ENCODE data around the gene TSPAN18. TPM values are rescaled to one million over a fixed set of nuclear protein-coding genes. Genes with fewer than 3 reads are reported as not detected.

TSPAN18 gene
- total RNA-seq, 1 experiment from 2014 or later: not detected

DNA sequence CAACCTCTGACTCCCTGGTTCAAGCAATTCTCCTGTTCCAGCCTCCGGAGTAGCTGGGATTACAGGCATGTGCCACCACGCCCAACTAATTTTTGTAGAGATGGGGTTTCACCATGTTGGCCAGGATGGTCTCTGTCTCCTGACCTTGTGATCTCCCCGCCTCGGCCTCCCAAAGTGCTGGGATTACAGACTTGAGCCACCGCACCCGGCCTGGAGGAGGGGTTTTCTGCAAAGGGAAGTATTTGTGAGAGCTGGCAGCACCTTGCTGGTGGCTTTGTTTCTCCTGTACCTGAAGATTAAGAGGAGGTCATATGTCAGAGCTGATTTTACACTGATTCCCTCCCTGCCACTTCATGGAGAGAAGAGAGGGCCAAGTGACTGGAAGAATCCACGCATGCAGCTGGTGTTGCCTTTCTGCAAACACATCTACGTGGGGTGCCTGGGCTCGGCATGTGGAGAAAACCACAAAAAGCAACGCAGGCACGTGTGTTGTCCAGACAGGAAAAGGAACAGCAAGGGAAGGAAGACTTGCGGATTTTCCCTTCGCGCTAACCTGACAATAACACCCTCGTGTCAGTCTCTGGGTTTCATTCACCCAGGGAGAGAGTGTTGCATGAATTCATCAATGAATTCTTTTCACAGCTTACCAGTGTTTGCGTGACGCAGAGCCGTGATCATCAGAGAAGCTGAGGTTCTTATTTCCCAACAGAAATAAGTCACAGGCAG is 61.9 kb downstream of the TSPAN18 start:
- H4K20me1 ChIP-seq (ENCODE audit: low read length): no peaks in the 10 kb centered on the region
- BruUV-seq (replicated peaks): no TSS peak
- no peaks in the 10 kb centered on the region for H3K9me2 ChIP-seq (replicated peaks; ENCODE audit: low read length)
- H3K4me2 ChIP-seq (ENCODE audit: low read length): no peak overlapping the region
- DNase-seq (no peak), ATAC-seq (no peak)
- intact Hi-C loops (cut with micrococcal nuclease): no loop called here
- ChIA-PET POLR2A (ENCODE audit: unreplicated experiment) (no interaction called here), CTCF (no interaction called here)
- H3K27ac ChIP-seq (ENCODE audit: low read length): no peak overlapping the region
- peaks cover 40% of the 10 kb centered on the region for H3K27me3 ChIP-seq (ENCODE audit: low read length)
- H3F3A ChIP-seq (ENCODE audit: low read length, unreplicated experiment): no peaks in the 10 kb centered on the region
- H3K79me2 ChIP-seq (ENCODE audit: low read length): no peaks in the 10 kb centered on the region
- H3K4me1 ChIP-seq (ENCODE audit: insufficient read depth, low read length): no peaks in the 10 kb centered on the region
- no peak overlapping the region for H3K9ac ChIP-seq (ENCODE audit: low read length)
- no peak overlapping the region for H3K4me3 ChIP-seq (ENCODE audit: low read length)
- no peak overlapping the region for H2AFZ ChIP-seq (ENCODE audit: low read length)
- H3K36me3 ChIP-seq (ENCODE audit: low read depth, low read length): no peaks in the 10 kb centered on the region
- TF ChIP-seq, protein P1, sequence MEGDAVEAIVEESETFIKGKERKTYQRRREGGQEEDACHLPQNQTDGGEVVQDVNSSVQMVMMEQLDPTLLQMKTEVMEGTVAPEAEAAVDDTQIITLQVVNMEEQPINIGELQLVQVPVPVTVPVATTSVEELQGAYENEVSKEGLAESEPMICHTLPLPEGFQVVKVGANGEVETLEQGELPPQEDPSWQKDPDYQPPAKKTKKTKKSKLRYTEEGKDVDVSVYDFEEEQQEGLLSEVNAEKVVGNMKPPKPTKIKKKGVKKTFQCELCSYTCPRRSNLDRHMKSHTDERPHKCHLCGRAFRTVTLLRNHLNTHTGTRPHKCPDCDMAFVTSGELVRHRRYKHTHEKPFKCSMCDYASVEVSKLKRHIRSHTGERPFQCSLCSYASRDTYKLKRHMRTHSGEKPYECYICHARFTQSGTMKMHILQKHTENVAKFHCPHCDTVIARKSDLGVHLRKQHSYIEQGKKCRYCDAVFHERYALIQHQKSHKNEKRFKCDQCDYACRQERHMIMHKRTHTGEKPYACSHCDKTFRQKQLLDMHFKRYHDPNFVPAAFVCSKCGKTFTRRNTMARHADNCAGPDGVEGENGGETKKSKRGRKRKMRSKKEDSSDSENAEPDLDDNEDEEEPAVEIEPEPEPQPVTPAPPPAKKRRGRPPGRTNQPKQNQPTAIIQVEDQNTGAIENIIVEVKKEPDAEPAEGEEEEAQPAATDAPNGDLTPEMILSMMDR (conservative IDR thresholded peaks at IDR 0.05; ENCODE audit: low read depth, low read length): no peak
- TF ChIP-seq EZH2phosphoT487 (IDR thresholded peaks at IDR 0.05; ENCODE audit: borderline replicate concordance, low read length): no peak
- no peak for TF ChIP-seq EZH2 (IDR thresholded peaks at IDR 0.05; ENCODE audit: low read length, unreplicated experiment)
- no peaks in the 10 kb centered on the region for H3K9me3 ChIP-seq (ENCODE audit: low read length)

DNA sequence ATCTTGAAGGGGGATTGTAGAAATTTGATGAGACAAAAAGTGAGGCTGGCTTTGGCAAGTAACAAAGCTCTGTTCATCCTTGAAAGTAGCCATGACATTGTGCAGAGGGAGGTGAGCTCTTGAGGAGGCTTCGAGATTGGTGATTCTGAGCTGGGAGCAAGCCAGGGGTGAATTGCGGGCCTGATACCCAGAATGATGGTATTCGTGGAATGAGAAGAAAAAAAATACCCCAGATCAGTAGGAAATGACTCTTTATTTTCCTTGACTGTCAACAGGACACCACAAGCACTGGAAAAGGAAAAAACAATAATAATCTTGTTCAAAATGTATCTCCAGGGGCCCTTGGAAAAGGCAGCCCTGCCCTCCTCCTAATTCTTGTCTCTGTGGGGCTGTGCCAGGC is 62.7 kb downstream of the TSPAN18 start:
- H3K27me3 ChIP-seq (ENCODE audit: low read length): peaks cover 40% of the 10 kb centered on the region
- H3K36me3 ChIP-seq (ENCODE audit: low read depth, low read length): no peaks in the 10 kb centered on the region
- H3K79me2 ChIP-seq (ENCODE audit: low read length): no peaks in the 10 kb centered on the region
- H4K20me1 ChIP-seq (ENCODE audit: low read length): no peaks in the 10 kb centered on the region
- H3K9me2 ChIP-seq (replicated peaks; ENCODE audit: low read length): no peaks in the 10 kb centered on the region
- H2AFZ ChIP-seq (ENCODE audit: low read length): no peak overlapping the region
- H3K4me3 ChIP-seq (ENCODE audit: low read length): no peak overlapping the region
- no peaks in the 10 kb centered on the region for H3K9me3 ChIP-seq (ENCODE audit: low read length)
- no peaks in the 10 kb centered on the region for H3F3A ChIP-seq (ENCODE audit: low read length, unreplicated experiment)
- H3K4me1 ChIP-seq (ENCODE audit: insufficient read depth, low read length): no peaks in the 10 kb centered on the region
- TF ChIP-seq, protein P1 (conservative IDR thresholded peaks at IDR 0.05; ENCODE audit: low read depth, low read length): no peak
- TF ChIP-seq EZH2phosphoT487 (IDR thresholded peaks at IDR 0.05; ENCODE audit: borderline replicate concordance, low read length) (no peak), EZH2 (IDR thresholded peaks at IDR 0.05; ENCODE audit: low read length, unreplicated experiment) (no peak)
- no peak overlapping the region for H3K27ac ChIP-seq (ENCODE audit: low read length)
- H3K9ac ChIP-seq (ENCODE audit: low read length): no peak overlapping the region
- no peak for ATAC-seq
- CTCF ChIA-PET: no interaction called here
- intact Hi-C loops (cut with micrococcal nuclease): no loop called here
- BruUV-seq (replicated peaks): no TSS peak
- no peak overlapping the region for H3K4me2 ChIP-seq (ENCODE audit: low read length)
- POLR2A ChIA-PET (ENCODE audit: unreplicated experiment): no interaction called here
- no peak for DNase-seq

DNA sequence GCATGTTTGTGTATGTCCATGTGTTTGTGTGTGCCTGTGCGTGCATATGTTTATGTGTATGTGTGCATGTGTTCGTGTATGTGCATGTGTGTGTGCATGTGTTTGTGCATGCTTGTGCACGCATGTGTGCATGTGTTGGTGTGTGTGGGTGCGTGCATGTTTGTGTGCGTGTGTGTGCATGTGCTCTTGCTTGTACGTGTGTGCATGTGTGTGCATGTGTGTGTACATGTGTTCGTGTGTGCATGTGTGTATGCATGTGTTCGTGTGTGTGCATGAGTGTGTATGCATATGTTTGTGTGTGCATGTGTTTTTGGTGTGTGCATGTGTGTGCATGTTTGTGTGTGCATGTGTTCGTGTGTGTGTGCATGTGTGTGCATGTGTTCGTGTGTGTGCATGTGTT is 63.4 kb downstream of the TSPAN18 start:
- TF ChIP-seq, protein P1 (conservative IDR thresholded peaks at IDR 0.05; ENCODE audit: low read depth, low read length): no peak
- TF ChIP-seq EZH2phosphoT487 (IDR thresholded peaks at IDR 0.05; ENCODE audit: borderline replicate concordance, low read length) (no peak), EZH2 (IDR thresholded peaks at IDR 0.05; ENCODE audit: low read length, unreplicated experiment) (no peak)
- Histone ChIP-seq H3K79me2 (ENCODE audit: low read length) (no peaks in the 10 kb centered on the region), H3K9ac (ENCODE audit: low read length) (no peak overlapping the region), H3K27ac (ENCODE audit: low read length) (no peak overlapping the region), H3K9me3 (ENCODE audit: low read length) (no peaks in the 10 kb centered on the region), H3K4me2 (ENCODE audit: low read length) (no peak overlapping the region), H2AFZ (ENCODE audit: low read length) (no peak overlapping the region), H3F3A (ENCODE audit: low read length, unreplicated experiment) (no peaks in the 10 kb centered on the region), H3K27me3 (ENCODE audit: low read length) (peaks cover 38% of the 10 kb centered on the region), H3K4me1 (ENCODE audit: insufficient read depth, low read length) (no peaks in the 10 kb centered on the region), H3K4me3 (ENCODE audit: low read length) (no peak overlapping the region), H3K9me2 (replicated peaks; ENCODE audit: low read length) (no peaks in the 10 kb centered on the region), H4K20me1 (ENCODE audit: low read length) (no peaks in the 10 kb centered on the region), H3K36me3 (ENCODE audit: low read depth, low read length) (no peaks in the 10 kb centered on the region)
- ATAC-seq (no peak), DNase-seq (no peak)
- intact Hi-C loops (cut with micrococcal nuclease): no loop called here
- POLR2A ChIA-PET (ENCODE audit: unreplicated experiment): no interaction called here
- CTCF ChIA-PET: no interaction called here
- BruUV-seq (replicated peaks): no TSS peak
